A549 (cell line): Measurements from ENCODE around the gene TMEM235. TPM values are rescaled to one million over a fixed set of nuclear protein-coding genes. Genes with fewer than 3 reads are reported as not detected.

Experiments used
- ATAC-seq, 2 experiments: fragments of 200-7000 bp in 1 of 2; fragments of >200 bp in 1 of 2; cut with Nextera tagmentation in 1 of 2; cut with Tn5 transposase in 1 of 2; 3 replicates each; pipeline versions ENCODE4 v1.8.0 to v1.9.1; 2018 to 2020; ENCODE audit warnings: mild to moderate bottlenecking in 1 of 2, moderate library complexity in 1 of 2
- CTCF ChIA-PET: fragments of 300-600 bp; sonication (Branson Sonifier 250); formaldehyde crosslinking; extraction: SDS; loops from one replicate; lab custom pipeline; 2021; ENCODE audit warnings: antibody characterized with exemption, inconsistent platforms; lab: Yijun Ruan, JAX
- POLR2A ChIA-PET: fragments of 350-600 bp; formaldehyde crosslinking; extraction: SDS; loops from one replicate; lab custom pipeline; 2021; ENCODE audit warnings: antibody characterized with exemption, inconsistent platforms; lab: Yijun Ruan, JAX
- DNase-seq, 2 experiments: peaks; one replicate each; pipeline versions ENCODE4 v3.0.0 to v3.0.0-alpha.2; 2011 to 2016; ENCODE audit warnings: low read depth in 1 of 2, low spot score in 1 of 2
- FAIRE-seq: peaks from 2 replicates; lab custom pipeline; 2011; peaks lifted over from hg19 to GRCh38; lab: Jason Lieb, UNC
- H3K27ac ChIP-seq, 2 experiments: fragments of >200 bp; sonication (Bioruptor Twin); formaldehyde crosslinking; 3 replicates each; pipeline ENCODE4 v1.5.1; 2016 to 2017
- H3K4me1 ChIP-seq: fragments of >200 bp; sonication (Bioruptor Twin); formaldehyde crosslinking; 3 replicates; pipeline ENCODE4 v1.6.1; 2016
- H3K4me2 ChIP-seq: fragments of >200 bp; sonication (Bioruptor Twin); formaldehyde crosslinking; 3 replicates; pipeline ENCODE4 v1.6.1; 2016
- H3K4me3 ChIP-seq: fragments of >200 bp; sonication (Bioruptor Twin); formaldehyde crosslinking; 3 replicates; pipeline ENCODE4 v1.5.1; 2016
- H3K9me3 ChIP-seq: fragments of >200 bp; sonication (Bioruptor Twin); formaldehyde crosslinking; 3 replicates; pipeline ENCODE4 v1.6.1; 2016
- BCL3 ChIP-seq: fragments of >200 bp; sonication (Bioruptor Twin); formaldehyde crosslinking; IDR thresholded peaks from 3 replicates; pipeline ENCODE4 v1.6.1; 2016
- CTCF ChIP-seq: fragments of >200 bp; sonication (Bioruptor Twin); formaldehyde crosslinking; IDR thresholded peaks from 3 replicates; pipeline ENCODE4 v1.5.1; 2016
- EHF ChIP-seq: fragments of 250-450 bp; sonication (Bioruptor Pico); IDR thresholded peaks from 2 replicates; pipeline ENCODE4 v1.5.0; 2020; ENCODE audit warnings: mild to moderate bottlenecking
- EP300 ChIP-seq, 2 experiments: fragments of >200 bp; sonication (Bioruptor Twin); formaldehyde crosslinking; IDR thresholded peaks; 2 replicates in 1 of 2; 3 replicates in 1 of 2; pipeline ENCODE4 v1.6.1; 2016 to 2017
- FOSB ChIP-seq: fragments of 250-450 bp; sonication (Bioruptor Pico); IDR thresholded peaks from 2 replicates; pipeline ENCODE4 v1.5.0; 2020; ENCODE audit warnings: mild to moderate bottlenecking, moderate library complexity
- FOXS1 ChIP-seq: fragments of 250-450 bp; sonication (Bioruptor Pico); IDR thresholded peaks from 2 replicates; pipeline ENCODE4 v1.5.0; 2020; ENCODE audit warnings: mild to moderate bottlenecking, moderate library complexity
- GATA3 ChIP-seq: IDR thresholded peaks from 2 replicates; pipeline ENCODE4 v1.6.1; 2012; ENCODE audit warnings: borderline replicate concordance
- HMGXB4 ChIP-seq: fragments of 250-450 bp; sonication (Bioruptor Pico); IDR thresholded peaks from 2 replicates; pipeline ENCODE4 v1.5.0; 2021; ENCODE audit warnings: mild to moderate bottlenecking, moderate library complexity, borderline replicate concordance
- HOXB5 ChIP-seq: fragments of 250-450 bp; sonication (Bioruptor Pico); IDR thresholded peaks from 2 replicates; pipeline ENCODE4 v1.5.0; 2020; ENCODE audit warnings: mild to moderate bottlenecking, moderate library complexity
- MAFK ChIP-seq: fragments of 450-650 bp; IDR thresholded peaks from 2 replicates; pipeline ENCODE4 v1.6.1; 2014; ENCODE audit not compliant: partially characterized antibody
- MAZ ChIP-seq: fragments of 150-350 bp; IDR thresholded peaks from 2 replicates; pipeline ENCODE4 v1.6.1; 2014; ENCODE audit warnings: antibody characterized with exemption, low read depth, low read length, borderline replicate concordance
- MYC ChIP-seq: IDR thresholded peaks from 2 replicates; pipeline ENCODE4 v1.6.1; 2012; ENCODE audit warnings: mild to moderate bottlenecking, inconsistent platforms, low read length, improper control_type of control experiment, borderline replicate concordance
- PHF8 ChIP-seq: fragments of 200-600 bp; sonication (generic); IDR thresholded peaks from 2 replicates; pipeline ENCODE4 v1.6.1; 2016; ENCODE audit warnings: low read depth, mild to moderate bottlenecking, antibody characterized with exemption, moderate library complexity, borderline replicate concordance
- RAD21 ChIP-seq, 2 experiments: fragments of >200 bp in 1 of 2; sonication (Bioruptor Twin) in 1 of 2; formaldehyde crosslinking in 1 of 2; IDR thresholded peaks in 1 of 2; conservative IDR thresholded peaks in 1 of 2; 2 replicates in 1 of 2; 3 replicates in 1 of 2; pipeline ENCODE4 v1.6.1; 2012 to 2018; ENCODE audit warnings: inconsistent platforms in 1 of 2
- RCOR1 ChIP-seq: fragments of 150-350 bp; IDR thresholded peaks from 2 replicates; pipeline ENCODE4 v1.6.1; 2014; ENCODE audit warnings: antibody characterized with exemption, low read length, low read depth
- REST ChIP-seq: fragments of 200-600 bp; sonication (generic); IDR thresholded peaks from 2 replicates; pipeline ENCODE4 v1.6.1; 2016; ENCODE audit warnings: antibody characterized with exemption, mild to moderate bottlenecking, moderate library complexity
- SREBF2 ChIP-seq: fragments of 450-650 bp; IDR thresholded peaks from 2 replicates; pipeline ENCODE4 v1.6.1; 2014; ENCODE audit warnings: mild to moderate bottlenecking, moderate library complexity
- TP53 ChIP-seq: fragments of 250-450 bp; sonication (Bioruptor Pico); IDR thresholded peaks from 2 replicates; pipeline ENCODE4 v1.5.0; 2021; ENCODE audit warnings: mild to moderate bottlenecking, moderate library complexity
- ZFP36 ChIP-seq: fragments of 450-650 bp; IDR thresholded peaks from 2 replicates; pipeline ENCODE4 v1.6.1; 2014; ENCODE audit warnings: borderline replicate concordance; ENCODE audit not compliant: partially characterized antibody
- WGBS: methylation state at CpG from one replicate; pipeline ENCODE4 v1.1.6; 2017; ENCODE audit errors: missing lambda C conversion rate; 5-methylcytosine and 5-hydroxymethylcytosine counted together
- polyA plus RNA-seq, 4 experiments: library from polyadenylated mRNA; depleted of rRNA in 3 of 4; stranded (reverse); fragments of >200 nt; fragmentation: RNase III in 1 of 4; extraction: RNeasy Plus Mini Kit Qiagen cat#74134 plus additional on column Dnase treatment in 1 of 4; gene quantifications; 2 replicates in 3 of 4; 3 replicates in 1 of 4; pipeline ENCODE4 v1.2.3, GENCODE V29; 2011 to 2017

The TMEM235 gene
- polyA plus RNA-seq, 2 of the 4 experiments (the other 2 are of a cell fraction), result not detected

- no peak overlapping the region for H3K4me2 ChIP-seq
- H3K27ac ChIP-seq, result peak overlapping the region in 1 of 2 experiments; percentile 26; a peak in 2 of 6 replicates
- no peaks in the 10 kb centered on the region; the same call in 2 of the 3 replicates for H3K9me3 ChIP-seq
- 72% methylated on average over 9 of the region's 11 CpGs for WGBS
- no peak overlapping the region for H3K4me3 ChIP-seq
- DNase-seq (no peak), ATAC-seq (peak; percentile 37 to 42; a peak in 4 of 6 replicates), FAIRE-seq (no peak)
- CTCF ChIA-PET, result interaction anchor here (0.6 to 1.8 kb wide), 4 partner anchors 11 to 171 kb away, joined by 3 to 6 read pairs (median 5); no protein-coding TSS in a partner anchor
- POLR2A ChIA-PET, result no interaction called here
- TF ChIP-seq REST, result no peak
- no peak for TF ChIP-seq SREBF2
- TF ChIP-seq MYC, result no peak
- no peak for TF ChIP-seq EHF (CRISPR knock-in tag)
- no peak for TF ChIP-seq MAZ
- TF ChIP-seq FOXS1 (CRISPR knock-in tag), result no peak
- TF ChIP-seq EP300 (IDR thresholded peaks at IDR 0.05), result no peak
- no peak for TF ChIP-seq FOSB (CRISPR knock-in tag)
- TF ChIP-seq GATA3, result no peak
- no peak for TF ChIP-seq ZFP36
- peaks cover 4% of the 10 kb centered on the region; the same call in 1 of the 3 replicates for H3K4me1 ChIP-seq
Observed at GRCh38 chr17:78278139-78278741, 46.8 kb downstream of the TMEM235 start.

- WGBS, result 91% methylated on average over 5 of the region's 5 CpGs
- TF ChIP-seq CTCF (no peak), PHF8 (no peak), BCL3 (no peak), HOXB5 (CRISPR knock-in tag) (no peak), RCOR1 (no peak), TP53 (no peak), RAD21 (conservative IDR thresholded peaks at IDR 0.05 in 1 of 2, IDR thresholded peaks at IDR 0.05 in 1 of 2) (no peak), HMGXB4 (CRISPR knock-in tag) (no peak), MAFK (no peak)
- POLR2A ChIA-PET, result no interaction called here
- DNase-seq, result no peak
- no peak overlapping the region for H3K27ac ChIP-seq
- no peak overlapping the region for H3K4me3 ChIP-seq
- peaks cover 12% of the 10 kb centered on the region; the same call in 1 of the 3 replicates for H3K4me1 ChIP-seq
- ATAC-seq, result no peak; a peak in 1 of 6 replicates
- FAIRE-seq, result no peak
- H3K4me2 ChIP-seq, result no peak overlapping the region
- H3K9me3 ChIP-seq, result no peaks in the 10 kb centered on the region
- CTCF ChIA-PET, result interaction anchor here (0.7 to 1.8 kb wide), 4 partner anchors 10 to 142 kb away, joined by 3 to 6 read pairs (median 6); no protein-coding TSS in a partner anchor
Observed at GRCh38 chr17:78279360-78279990, 48.0 kb downstream of the TMEM235 start.
